ENCODE measurements around the gene PDE3A. TPM values are rescaled to one million over a fixed set of nuclear protein-coding genes. Genes with fewer than 3 reads are reported as not detected.

The PDE3A gene
- total RNA-seq, 1 donor = 14.8 TPM

- no peak for DNase-seq (ENCODE audit: insufficient read length, low spot score, missing footprints)
- Histone ChIP-seq H3K4me1 (ENCODE audit: insufficient read depth, low read length) (peaks cover 28% of the 10 kb centered on the region), H2AFZ (ENCODE audit: low read length) (no peak overlapping the region), H3K9me3 (ENCODE audit: low read depth, low read length) (no peaks in the 10 kb centered on the region), H3K27ac (ENCODE audit: low read depth, low read length) (no peak overlapping the region), H3K4me3 (ENCODE audit: insufficient read depth, low read length) (no peak overlapping the region), H3K79me2 (ENCODE audit: insufficient read depth, low read length) (peaks cover 28% of the 10 kb centered on the region), H4K20me1 (ENCODE audit: insufficient read depth, low read length) (no peaks in the 10 kb centered on the region), H3K27me3 (ENCODE audit: insufficient read depth, low read length) (no peaks in the 10 kb centered on the region), H3K36me3 (ENCODE audit: insufficient read depth, low read length) (no peaks in the 10 kb centered on the region), H3K4me2 (ENCODE audit: insufficient read depth, low read length) (no peak overlapping the region)
- TF ChIP-seq, protein P1, sequence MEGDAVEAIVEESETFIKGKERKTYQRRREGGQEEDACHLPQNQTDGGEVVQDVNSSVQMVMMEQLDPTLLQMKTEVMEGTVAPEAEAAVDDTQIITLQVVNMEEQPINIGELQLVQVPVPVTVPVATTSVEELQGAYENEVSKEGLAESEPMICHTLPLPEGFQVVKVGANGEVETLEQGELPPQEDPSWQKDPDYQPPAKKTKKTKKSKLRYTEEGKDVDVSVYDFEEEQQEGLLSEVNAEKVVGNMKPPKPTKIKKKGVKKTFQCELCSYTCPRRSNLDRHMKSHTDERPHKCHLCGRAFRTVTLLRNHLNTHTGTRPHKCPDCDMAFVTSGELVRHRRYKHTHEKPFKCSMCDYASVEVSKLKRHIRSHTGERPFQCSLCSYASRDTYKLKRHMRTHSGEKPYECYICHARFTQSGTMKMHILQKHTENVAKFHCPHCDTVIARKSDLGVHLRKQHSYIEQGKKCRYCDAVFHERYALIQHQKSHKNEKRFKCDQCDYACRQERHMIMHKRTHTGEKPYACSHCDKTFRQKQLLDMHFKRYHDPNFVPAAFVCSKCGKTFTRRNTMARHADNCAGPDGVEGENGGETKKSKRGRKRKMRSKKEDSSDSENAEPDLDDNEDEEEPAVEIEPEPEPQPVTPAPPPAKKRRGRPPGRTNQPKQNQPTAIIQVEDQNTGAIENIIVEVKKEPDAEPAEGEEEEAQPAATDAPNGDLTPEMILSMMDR (IDR thresholded peaks at IDR 0.05; ENCODE audit: extremely low read depth, low read depth, low read length) = no peak
These were observed 71.3 kb downstream of the PDE3A start for GRCh38 chr12:20439626-20440025.

GRCh38 chr12:20440408-20440807 lies 72.1 kb downstream of the PDE3A start:
- Histone ChIP-seq H3K4me2 (ENCODE audit: insufficient read depth, low read length) (no peak overlapping the region), H3K27ac (ENCODE audit: low read depth, low read length) (no peak overlapping the region), H3K36me3 (ENCODE audit: insufficient read depth, low read length) (no peaks in the 10 kb centered on the region), H3K79me2 (ENCODE audit: insufficient read depth, low read length) (peaks cover 30% of the 10 kb centered on the region), H3K27me3 (ENCODE audit: insufficient read depth, low read length) (no peaks in the 10 kb centered on the region), H3K4me3 (ENCODE audit: insufficient read depth, low read length) (no peak overlapping the region), H3K9me3 (ENCODE audit: low read depth, low read length) (no peaks in the 10 kb centered on the region), H3K4me1 (ENCODE audit: insufficient read depth, low read length) (peaks cover 28% of the 10 kb centered on the region), H2AFZ (ENCODE audit: low read length) (no peak overlapping the region), H4K20me1 (ENCODE audit: insufficient read depth, low read length) (no peaks in the 10 kb centered on the region)
- no peak for DNase-seq (ENCODE audit: insufficient read length, low spot score, missing footprints)
- TF ChIP-seq, protein P1 (IDR thresholded peaks at IDR 0.05; ENCODE audit: extremely low read depth, low read depth, low read length) = no peak

GRCh38 chr12:20442322-20442721 lies 74.0 kb downstream of the PDE3A start:
- Histone ChIP-seq H3K27ac (ENCODE audit: low read depth, low read length) (no peak overlapping the region), H3K9me3 (ENCODE audit: low read depth, low read length) (no peaks in the 10 kb centered on the region), H3K4me3 (ENCODE audit: insufficient read depth, low read length) (no peak overlapping the region), H3K27me3 (ENCODE audit: insufficient read depth, low read length) (no peaks in the 10 kb centered on the region), H3K36me3 (ENCODE audit: insufficient read depth, low read length) (no peaks in the 10 kb centered on the region), H3K4me2 (ENCODE audit: insufficient read depth, low read length) (no peak overlapping the region), H4K20me1 (ENCODE audit: insufficient read depth, low read length) (no peaks in the 10 kb centered on the region), H3K4me1 (ENCODE audit: insufficient read depth, low read length) (peaks cover 14% of the 10 kb centered on the region), H3K79me2 (ENCODE audit: insufficient read depth, low read length) (peaks cover 26% of the 10 kb centered on the region), H2AFZ (ENCODE audit: low read length) (no peak overlapping the region)
- TF ChIP-seq, protein P1 (IDR thresholded peaks at IDR 0.05; ENCODE audit: extremely low read depth, low read depth, low read length) = no peak
- DNase-seq (ENCODE audit: insufficient read length, low spot score, missing footprints) = no peak

GRCh38 chr12:20443255-20443654 lies 74.9 kb downstream of the PDE3A start:
- Histone ChIP-seq H2AFZ (ENCODE audit: low read length) (no peak overlapping the region), H3K4me3 (ENCODE audit: insufficient read depth, low read length) (no peak overlapping the region), H3K9me3 (ENCODE audit: low read depth, low read length) (no peaks in the 10 kb centered on the region), H3K4me1 (ENCODE audit: insufficient read depth, low read length) (peaks cover 8% of the 10 kb centered on the region), H4K20me1 (ENCODE audit: insufficient read depth, low read length) (no peaks in the 10 kb centered on the region), H3K27ac (ENCODE audit: low read depth, low read length) (no peak overlapping the region), H3K79me2 (ENCODE audit: insufficient read depth, low read length) (peaks cover 27% of the 10 kb centered on the region), H3K36me3 (ENCODE audit: insufficient read depth, low read length) (no peaks in the 10 kb centered on the region), H3K4me2 (ENCODE audit: insufficient read depth, low read length) (no peak overlapping the region), H3K27me3 (ENCODE audit: insufficient read depth, low read length) (no peaks in the 10 kb centered on the region)
- no peak for DNase-seq (ENCODE audit: insufficient read length, low spot score, missing footprints)
- TF ChIP-seq, protein P1 (IDR thresholded peaks at IDR 0.05; ENCODE audit: extremely low read depth, low read depth, low read length) = no peak

All from osteoblast (primary cell).